D721Med (cell line): ENCODE measurements around the gene POLR3K.

Source experiments
- DNase-seq: peaks from one replicate; pipeline ENCODE4 v3.0.0; 2011; ENCODE audit warnings: low spot score; ENCODE audit not compliant: insufficient read length
- FAIRE-seq: peaks from 2 replicates; lab custom pipeline; 2011; peaks lifted over from hg19 to GRCh38; lab: Jason Lieb, UNC
- TF ChIP-seq, protein P1 (sequence below): IDR thresholded peaks from 2 replicates; pipeline ENCODE4 v1.5.1; 2012; ENCODE audit warnings: mild to moderate bottlenecking, control low read depth; ENCODE audit not compliant: insufficient read depth; ENCODE audit errors: missing control alignments

Gene POLR3K

DNA sequence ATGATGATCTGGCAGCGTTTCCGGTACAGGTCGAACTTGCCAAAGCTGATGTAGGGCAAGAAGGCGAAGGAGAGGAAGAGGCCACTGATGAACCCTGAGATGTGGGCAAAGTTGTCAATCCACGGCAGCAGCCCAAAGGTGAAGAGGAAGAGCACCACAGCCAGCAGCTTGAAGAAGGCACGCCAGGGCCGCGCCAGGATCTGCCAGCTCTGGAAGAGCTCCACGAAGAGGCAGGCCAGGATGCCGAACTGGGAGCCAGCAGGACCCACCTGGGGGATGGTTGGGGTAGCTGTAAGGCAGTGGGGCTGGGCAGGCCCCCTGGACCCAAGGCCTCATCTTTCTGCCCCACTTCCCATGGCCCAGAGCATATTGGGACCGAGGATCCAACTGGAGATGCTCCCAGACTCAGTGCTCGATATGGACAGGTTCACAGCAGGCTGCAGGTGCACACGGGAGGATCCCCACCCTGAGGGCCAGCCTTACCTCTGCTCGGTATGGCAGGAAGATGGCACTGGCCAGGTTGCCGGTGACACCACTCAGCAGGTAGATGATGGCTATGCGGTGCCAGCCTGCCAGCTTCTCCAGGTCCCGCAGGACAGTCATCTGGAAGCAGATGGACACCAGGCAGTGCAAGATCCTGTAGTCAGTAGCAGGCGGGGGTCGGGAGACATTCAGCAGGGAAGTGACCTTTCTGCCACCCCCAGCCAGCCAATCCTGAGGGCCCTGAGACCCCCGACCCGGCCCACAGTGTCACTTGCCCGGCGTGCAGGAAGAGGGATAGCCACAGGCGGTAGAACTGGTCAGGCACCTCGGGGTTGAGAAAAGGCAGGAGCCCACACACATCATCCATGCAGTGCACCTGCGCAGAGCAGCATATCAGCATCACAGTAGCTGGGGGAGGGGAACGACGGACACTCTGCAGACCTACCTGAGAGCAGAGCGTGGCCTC is 5.4 kb upstream of the POLR3K start:
- no peak for FAIRE-seq
- TF ChIP-seq, protein P1, sequence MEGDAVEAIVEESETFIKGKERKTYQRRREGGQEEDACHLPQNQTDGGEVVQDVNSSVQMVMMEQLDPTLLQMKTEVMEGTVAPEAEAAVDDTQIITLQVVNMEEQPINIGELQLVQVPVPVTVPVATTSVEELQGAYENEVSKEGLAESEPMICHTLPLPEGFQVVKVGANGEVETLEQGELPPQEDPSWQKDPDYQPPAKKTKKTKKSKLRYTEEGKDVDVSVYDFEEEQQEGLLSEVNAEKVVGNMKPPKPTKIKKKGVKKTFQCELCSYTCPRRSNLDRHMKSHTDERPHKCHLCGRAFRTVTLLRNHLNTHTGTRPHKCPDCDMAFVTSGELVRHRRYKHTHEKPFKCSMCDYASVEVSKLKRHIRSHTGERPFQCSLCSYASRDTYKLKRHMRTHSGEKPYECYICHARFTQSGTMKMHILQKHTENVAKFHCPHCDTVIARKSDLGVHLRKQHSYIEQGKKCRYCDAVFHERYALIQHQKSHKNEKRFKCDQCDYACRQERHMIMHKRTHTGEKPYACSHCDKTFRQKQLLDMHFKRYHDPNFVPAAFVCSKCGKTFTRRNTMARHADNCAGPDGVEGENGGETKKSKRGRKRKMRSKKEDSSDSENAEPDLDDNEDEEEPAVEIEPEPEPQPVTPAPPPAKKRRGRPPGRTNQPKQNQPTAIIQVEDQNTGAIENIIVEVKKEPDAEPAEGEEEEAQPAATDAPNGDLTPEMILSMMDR = no peak

GRCh38 chr16:57711-58110 is 4.3 kb upstream of the POLR3K start:
- DNase-seq = no peak

More for the DNA sequence above, 5.4 kb upstream of the POLR3K start:
- no peak for DNase-seq

GRCh38 chr16:56231-56927 is 3.0 kb upstream of the POLR3K start:
- DNase-seq (no peak), FAIRE-seq (no peak)
- TF ChIP-seq, protein P1 = no peak

More at GRCh38 chr16:57711-58110, 4.3 kb upstream of the POLR3K start:
- TF ChIP-seq, protein P1 = no peak
- FAIRE-seq = no peak

DNA sequence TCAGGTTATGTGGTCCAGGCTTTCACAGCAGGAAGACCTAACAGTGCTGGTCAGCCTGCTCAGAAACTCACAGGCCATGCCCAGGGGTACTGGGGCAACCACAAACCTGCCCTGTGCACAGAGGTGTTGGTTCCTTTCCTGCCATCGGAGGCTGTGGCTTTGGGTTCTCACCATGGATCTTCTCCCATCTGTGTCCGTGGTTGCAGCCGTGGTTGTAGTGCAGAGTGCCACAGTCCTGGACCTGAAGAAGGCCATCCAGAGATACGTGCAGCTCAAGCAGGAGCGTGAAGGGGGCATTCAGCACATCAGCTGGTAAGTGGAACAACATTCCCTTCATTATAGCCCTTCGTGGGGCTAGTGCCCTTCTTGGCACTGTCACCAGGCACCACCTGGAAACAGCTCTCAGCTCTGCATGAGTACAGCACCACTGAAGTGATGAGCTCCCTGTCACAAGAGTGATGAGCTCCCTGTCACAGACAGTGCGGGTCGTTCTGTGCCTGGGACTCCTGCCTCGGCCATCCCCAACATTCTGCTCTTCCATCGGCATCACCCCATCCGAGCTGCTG is 2.2 kb upstream of the POLR3K start:
- DNase-seq = no peak
- TF ChIP-seq, protein P1 = no peak
- FAIRE-seq = no peak

GRCh38 chr16:54237-54581 is 801 bp upstream of the POLR3K start:
- no peak for DNase-seq
- TF ChIP-seq, protein P1 = no peak
- FAIRE-seq = no peak

DNA sequence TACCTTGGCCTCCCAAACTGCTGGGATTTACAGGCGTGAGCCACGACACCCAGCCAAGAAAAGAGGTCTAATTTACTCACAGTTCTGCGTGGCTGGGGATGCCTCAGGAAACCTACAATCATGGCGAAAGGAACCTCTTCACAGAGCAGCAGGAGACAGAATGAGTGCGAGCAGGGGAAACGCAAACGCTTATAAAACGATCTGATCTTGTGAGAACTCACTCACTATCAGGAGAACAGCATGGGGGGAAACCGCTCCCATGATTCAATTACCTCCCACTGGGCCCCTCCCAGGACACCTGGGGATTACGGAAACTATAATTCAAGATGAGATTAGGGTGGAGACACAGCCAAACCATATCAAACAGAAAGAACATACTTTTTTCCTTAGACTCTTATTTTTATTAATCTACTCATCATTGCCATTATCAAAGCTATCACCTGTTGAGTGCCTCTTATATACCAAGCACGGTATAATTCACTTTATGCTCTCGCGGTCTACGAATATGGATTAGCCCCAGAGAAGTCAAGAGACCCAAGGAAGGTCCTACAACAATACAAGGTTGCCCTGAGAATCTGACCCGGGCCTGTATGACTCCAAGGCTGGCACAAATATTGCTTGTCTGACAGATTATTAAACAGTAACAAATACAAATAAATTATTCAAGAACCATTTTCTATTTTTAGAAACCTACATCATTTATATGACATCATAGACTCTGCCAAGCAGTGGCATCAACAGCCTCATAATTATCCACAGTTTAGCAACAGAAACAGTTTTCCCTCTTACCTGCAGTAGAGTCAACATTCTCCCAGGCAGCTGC is 2.4 kb downstream of the POLR3K start:
- TF ChIP-seq, protein P1 = no peak
- FAIRE-seq (no peak), DNase-seq (no peak)
